GM18520 (cell line): ENCODE results near the gene HACD2.

Experiments
- ATAC-seq: cut with Tn5 transposase; IDR thresholded peaks from one replicate; pipeline ENCODE4 v1.9.1; 2021; ENCODE audit not compliant: unreplicated experiment

HACD2 gene

DNA sequence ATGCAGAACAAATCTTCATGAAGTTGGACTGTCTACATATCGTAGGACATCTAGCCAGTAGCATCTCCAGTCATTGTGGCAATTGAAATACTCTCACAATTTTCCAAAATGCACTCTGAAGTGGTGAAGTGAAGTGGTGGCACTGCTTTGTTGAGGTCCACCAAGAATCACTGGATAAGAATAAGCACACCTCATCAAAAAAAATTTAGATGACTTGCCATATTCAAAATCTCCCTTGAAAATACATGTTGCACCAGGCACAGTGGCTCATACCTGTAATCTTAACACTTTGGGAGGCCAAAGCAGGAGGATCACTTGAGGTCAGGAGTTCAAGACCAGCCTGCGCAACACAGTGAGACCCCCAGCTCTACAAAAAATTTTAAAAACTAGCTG is 12.9 kb downstream of the HACD2 start:
- no peak for ATAC-seq

DNA sequence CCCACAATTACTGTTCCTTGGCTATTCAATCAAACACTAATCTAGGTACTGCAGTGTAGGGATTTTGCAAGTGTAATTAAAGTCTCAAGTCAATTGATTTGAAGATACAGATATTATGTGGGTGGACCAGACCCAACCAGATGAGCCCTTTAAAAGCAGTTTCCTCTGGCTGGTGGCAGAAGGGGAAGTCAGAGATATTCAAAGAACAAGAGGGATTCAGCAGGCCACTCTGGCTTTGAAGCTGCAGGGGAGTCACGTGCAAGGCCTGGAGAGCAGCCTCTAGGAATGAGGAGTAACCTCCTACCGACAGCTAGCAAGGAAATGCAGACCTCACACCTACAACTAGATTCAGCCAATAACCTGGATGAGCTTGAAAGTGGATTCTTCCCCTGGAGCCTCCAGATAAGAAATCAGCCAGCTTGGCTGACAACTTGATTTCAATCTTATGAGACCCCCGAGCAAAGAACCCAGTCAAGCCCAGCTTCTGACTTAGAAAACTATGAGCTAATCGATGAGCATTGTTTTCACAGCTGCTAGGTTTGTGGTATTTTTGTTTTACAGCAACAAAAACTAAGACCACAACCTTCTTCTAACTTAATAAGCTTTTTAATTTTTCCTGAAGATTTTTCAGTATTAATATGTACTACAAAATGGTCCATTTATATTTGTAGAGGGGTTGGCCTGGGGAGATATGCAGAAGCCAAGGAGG is 13.4 kb downstream of the HACD2 start:
- ATAC-seq: no peak

DNA sequence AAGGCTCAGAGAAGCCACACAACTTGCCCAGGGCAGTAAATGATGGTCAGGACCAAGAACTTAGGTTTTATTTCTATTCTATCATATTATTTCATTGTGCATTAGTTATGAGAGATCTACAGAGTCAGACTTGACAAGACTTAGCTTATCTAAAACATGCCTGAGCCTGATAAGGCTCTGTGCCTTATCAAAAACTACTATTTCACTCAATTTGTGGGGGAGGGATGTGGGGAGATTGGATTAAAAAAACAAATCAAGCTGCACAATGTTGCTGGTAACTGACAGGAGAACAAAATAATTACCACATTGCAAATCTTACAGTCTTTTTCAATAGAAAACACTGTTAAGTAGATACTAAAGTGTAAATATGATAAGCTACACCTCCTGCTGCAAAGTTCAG is 16.0 kb downstream of the HACD2 start:
- no peak for ATAC-seq

DNA sequence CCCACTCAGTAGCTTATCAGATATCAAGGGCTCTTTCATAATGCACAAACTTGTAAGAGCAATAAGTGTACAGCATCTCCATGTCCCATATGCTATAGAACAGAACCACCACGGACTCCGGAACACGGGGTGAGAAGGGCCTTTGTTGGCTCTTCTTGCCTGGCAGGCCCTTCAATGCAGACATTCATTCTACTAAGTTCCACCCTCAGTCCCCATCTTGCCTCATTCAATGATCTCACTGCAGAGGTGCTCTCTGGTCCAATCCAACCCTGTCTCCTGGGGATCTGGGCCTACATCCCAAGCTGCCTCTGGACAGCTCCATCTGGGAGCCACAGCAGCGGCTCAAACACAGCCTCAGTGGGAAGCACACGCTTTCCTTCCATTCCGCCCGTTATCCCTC is 16.8 kb downstream of the HACD2 start:
- no peak for ATAC-seq

DNA sequence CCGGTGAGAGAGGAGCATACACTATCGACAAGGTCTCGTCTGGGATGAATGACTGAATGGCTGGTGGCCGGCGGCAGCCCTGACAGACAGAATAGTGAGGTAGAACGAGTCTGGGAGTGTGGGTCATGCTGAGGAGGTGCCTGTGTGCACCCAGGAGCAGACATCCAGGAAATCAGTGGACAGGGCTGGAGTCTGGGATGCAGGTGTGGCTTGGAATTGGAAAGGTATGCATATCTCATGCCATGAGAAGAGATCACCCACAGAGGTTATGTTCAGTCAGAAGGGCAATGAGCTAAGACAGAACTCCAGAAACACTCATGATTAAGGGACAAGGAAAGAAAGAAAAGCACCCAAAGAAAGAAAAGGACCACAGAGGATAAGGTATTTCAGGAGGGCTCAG is 20.8 kb downstream of the HACD2 start:
- ATAC-seq: no peak

DNA sequence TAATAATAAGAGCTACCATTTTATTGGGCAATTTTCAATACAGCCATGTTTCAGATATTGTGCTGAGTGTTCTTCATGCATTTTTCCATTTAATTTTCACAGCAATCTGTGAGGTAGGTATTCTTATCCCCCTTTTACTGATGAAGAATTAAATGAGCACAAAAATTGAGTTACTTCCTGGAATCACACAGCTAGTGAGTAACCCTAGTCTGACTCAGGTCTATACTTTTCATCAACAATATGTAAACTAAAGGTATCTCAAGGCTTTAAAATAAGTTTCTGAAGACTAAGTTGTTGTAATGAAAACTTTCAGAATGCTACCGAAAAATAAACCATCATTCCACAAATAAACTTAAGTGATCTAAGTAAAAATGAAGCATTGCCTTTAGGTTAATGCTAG is 22.3 kb downstream of the HACD2 start:
- ATAC-seq: no peak

DNA sequence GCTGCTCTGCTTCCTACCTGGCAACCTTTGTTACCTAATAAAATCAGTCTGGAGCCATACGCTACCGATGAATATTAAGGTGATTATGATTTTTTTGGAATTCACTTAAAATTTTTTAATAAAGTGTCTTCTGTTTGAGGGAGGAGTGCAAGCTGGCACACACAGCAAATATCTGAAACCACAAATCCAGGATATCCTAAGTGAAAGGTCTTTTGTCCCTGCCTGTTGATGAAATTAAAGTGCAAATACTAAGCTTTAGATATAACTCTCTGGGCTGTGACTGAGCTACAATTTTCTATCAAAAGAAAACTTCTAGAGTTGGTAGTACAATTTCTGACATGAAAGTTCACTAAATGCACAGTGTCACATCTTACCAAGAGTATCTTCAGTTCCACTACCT is 23.7 kb downstream of the HACD2 start:
- ATAC-seq: no peak

DNA sequence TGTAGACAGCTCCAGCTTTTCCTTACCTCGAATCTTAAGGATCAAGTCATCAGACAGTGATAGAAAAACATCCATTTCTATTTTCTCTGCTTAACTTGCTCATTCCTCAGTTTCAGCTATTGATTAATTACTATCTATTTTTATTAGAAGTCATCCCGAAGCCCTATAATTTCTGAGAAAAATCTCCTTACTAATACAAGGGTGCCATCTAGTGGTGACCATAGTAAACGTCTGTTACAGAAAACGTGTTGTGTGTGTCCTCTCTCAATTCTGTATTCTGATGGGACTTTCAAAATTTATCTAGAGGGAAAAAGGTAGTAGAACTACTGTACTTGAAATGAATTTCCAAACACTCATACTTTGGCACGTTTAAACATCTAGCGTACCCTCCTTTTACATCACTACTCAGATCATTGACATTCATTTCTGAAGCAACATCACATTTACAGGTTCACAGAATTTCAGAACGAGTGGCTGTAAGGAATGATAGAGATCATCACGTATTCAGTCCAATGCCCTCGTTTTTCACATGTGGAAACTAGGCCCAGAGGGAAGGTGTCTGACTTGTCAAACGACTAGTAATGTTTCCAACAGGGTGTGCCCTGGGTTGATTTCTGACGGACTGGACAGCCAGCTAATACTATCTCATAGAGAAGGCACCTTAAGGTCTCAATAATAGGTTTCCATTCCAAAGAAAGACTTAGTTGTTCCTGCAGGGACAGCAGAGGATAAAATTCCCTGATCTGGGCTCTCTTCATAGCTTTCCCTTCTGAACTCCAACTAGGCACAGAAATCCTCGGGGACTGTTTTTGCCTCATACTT is 25.6 kb downstream of the HACD2 start:
- no peak for ATAC-seq

DNA sequence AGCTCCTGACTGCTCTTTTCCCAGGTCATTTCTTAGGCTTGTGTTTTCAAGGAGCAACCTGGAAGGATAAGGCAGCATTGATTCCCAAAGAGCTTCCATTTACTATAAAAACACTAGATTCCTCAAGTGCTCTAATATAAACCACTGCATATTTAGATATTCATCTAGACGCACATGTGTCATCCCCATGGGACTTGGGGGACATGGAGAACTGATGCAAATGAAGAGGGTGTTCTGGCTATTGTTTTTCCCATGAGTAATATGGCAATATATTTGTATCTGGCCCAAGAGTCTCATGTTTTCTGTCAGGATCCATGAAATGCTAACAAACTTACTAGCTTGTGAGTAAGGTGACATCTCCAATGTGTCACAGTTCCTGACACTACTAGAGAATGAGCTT is 31.3 kb downstream of the HACD2 start:
- ATAC-seq: no peak

DNA sequence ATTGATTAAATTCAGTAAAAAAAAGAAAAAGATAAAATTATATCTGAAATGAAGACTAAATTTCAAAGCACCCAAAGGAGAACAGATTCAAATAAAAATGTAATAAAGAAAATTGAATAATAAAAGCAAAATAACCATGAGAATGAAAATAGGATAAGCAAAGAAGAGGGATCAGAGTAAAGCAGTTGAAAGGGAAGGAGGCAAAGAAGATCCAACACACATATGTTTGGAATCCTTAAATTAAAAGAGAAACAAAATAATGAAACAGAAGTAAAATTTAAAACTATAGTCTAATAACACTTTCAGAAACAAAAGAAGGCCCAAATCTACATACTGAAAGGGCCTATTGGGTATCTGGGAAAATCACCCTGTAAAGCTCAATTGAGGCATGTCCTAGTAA is 32.1 kb downstream of the HACD2 start:
- no peak for ATAC-seq

DNA sequence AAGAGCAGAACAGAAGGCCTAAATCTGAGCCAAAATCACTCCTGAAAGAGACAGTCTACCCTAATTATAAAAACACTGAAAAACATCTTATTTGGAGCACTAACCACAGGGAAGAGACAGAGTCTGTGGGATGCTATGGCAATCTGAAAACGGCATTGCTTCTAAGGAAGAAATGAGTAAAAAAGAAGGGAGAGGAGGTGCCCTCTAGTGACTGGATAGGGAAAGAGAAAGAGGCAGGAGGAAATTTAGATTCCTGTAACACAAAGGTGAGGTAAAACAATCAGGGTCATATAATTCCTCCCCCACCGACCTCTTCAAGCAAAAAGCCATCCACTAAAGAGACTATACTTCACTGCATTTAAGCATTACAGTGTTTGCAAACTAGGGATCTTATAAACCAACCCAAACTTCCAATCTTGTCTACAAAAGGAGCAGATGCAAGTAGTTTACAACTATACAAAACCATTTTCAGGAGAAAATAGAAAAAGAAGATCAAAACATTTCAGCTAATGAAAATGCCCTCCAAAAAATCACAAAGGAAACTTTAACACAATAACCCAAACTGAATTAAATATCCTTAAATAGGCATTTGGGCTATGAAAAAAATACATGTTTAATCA is 32.6 kb downstream of the HACD2 start:
- ATAC-seq: no peak

DNA sequence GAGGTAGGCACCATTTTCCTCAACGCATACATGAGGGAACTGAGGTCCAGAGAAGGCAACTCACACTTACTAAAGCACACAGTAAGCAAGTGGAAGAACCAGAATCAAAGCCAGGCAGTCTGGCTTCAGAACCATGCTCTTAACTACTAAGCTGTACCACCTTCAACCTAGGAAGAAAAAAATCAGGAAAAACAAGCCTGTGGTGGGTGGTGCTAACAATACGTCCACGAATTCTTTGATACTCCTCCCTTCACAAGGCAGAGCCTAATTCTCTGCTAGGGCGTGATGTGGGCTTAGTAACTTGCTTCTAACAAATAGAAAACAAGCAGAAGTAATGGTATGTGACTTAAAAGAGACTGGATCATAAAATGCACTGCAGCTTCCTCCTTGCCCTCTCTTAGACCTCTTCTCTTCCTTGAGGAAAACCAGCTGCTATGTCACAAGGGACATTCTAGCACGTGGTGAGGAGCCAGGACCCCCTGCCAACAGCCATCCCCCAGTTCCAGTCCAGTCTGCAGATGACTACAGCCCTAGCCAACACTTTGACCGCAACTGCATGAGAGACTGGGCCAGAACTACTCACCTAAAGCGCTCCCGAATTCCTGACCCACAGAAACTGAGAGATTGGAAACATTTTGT is 36.9 kb downstream of the HACD2 start:
- ATAC-seq: no peak

DNA sequence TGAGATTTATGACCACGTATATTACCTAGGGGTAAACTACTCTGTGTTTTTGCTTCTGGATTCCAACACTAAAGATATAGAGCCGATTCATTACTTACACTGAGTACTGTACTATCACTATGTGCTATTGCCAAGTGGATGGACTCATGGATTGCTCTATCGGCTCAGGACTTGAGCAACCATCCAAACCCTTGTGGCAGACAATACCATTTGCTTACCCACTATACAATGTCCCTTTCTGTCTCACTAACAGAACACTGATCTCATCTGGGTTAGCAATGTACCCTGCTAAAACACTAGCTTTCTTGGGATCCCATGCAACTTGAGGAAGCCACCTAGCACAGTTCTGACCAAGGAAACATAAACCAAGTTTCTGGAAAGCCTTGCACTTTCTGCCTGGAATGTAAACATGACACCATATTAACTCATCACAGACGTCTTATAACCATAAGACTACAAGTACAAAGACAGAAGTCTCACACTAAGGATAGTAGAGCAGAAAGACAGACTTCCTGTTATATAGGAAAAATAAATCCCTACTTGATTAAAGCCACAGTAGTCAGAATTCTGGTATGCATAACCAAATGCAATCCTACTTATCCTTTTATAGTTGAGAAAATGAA is 38.6 kb downstream of the HACD2 start:
- no peak for ATAC-seq

DNA sequence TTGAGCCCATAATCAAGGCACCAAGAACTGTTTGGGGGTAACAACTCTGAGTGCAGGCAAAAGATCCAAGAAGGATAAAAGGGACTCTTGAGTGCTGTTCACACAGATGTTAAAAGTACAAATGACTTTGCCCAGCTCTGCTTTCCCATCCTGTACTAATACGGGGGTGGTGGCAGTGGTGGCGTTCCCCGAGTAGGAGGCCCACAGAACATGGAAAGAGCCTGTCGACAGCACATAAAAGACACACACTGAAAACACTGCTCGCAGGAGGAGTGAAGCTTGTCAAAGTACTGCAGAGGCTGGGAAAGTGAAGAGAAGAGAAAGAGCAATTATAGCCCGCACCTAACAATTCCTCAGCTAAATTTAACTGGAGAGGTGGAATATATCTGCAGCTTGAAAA is 40.9 kb downstream of the HACD2 start:
- ATAC-seq: no peak

DNA sequence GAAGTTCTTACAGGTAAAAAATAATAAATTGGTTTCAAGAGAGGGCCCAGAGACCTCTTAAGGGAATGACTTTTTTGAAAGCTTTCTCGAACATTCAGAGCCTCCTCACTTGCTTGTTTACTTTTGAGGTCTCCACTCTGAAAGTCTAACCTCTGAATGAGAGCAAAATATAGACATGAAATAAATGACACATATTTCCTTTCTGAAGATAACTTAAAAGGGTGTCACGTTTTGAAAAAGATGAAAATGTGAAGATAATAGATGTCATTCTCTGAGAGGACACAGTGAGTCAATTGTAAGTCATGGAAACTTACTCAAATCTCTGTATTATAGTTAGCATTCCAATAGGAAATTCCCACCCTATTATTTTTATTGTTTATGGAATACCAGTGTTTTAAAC is 44.6 kb downstream of the HACD2 start:
- ATAC-seq: no peak

DNA sequence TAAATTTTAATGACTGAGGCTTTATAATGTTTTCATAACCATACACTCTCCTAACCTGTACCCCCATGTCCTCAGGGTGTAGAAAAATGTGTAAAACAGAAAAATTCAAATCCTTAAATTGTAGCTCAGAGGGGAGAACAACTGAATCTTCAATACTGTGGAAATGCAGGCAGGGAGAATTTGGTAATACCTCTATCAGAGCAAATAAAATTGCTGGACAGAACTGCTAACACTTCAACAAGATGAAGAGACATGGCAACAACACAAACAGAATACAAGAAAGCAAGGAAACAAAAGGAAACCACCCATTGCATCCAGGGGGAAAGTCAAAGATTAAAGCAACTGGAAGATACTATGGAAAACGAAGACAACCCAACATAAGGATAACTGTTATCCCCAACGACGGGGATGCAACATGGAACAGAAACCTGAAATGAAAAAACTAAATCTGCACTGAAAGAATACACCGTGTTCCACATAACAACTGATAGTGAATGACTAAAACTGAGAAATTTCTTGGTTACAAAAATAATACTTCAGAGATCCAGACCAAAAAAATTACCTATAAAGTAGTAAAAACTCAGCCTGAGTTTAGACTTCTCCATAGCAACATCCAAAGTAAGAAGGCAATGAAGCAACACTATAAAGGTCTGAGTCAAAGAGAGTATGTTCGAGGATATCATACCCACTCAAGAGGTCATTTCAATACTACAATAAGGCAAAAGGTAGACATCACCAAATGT is 48.5 kb downstream of the HACD2 start:
- no peak for ATAC-seq

DNA sequence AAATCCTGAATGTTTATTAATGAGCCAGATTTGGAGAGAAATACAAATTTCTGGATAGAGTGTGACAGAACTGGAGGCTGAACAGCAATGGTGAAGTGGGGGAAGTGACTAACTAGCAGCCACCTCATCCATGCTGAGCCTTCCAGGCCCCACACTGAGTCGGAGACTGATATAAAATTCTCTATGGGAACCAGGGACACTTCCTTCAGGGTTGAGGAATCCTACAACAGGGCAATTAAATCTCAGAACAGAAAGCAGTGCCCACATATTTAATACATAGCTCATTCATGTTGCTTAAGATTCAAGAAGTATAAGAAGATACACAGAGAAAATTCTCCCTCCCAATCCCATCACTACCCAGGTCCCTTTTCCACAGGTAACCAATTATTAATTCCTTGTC is 49.3 kb downstream of the HACD2 start:
- ATAC-seq: no peak

DNA sequence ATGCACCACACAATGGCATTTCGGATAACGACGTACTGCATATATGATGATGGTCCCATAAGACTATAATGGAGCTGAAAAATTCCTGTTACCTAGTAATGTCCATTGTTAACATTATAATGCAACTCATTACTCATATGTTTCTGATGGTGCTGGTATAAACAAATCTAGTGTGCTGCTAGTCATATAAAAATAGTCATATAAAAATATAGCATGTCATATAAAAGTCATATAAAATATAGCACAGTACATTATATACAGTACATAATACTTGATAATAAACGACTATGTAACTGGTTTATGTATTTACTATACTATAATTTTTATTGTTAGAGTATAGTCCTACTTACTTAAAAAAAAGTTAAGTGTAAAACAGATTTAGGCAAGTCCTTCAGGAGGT is 50.6 kb downstream of the HACD2 start:
- ATAC-seq: no peak

DNA sequence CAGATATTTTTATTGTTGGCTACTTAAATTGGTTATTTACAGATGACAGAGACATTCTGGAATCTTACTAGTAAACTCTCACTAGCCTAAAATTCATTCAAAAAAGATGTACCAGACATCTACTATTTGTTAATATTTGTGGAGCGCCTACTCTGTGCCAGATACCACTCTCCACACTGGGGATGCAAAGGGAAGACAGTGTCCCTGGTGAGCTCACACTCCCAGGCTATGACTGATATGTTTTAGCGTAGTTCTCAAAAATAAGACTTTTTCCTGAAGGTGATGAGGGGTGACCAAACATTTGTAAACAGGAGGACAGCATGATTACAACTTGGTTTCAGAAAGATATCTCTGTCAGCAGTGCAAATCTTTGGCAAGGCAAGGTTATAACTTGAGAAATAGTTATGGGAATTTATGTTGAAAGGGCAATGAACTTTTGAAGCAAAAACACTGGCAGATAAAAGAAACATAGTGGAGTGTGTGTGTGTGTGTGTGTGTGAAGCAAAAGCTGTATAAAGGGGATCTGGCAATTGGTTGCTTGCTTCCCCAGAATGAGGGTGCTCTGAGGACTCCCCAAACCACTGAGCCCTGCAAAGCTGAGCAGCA is 51.2 kb downstream of the HACD2 start:
- no peak for ATAC-seq

DNA sequence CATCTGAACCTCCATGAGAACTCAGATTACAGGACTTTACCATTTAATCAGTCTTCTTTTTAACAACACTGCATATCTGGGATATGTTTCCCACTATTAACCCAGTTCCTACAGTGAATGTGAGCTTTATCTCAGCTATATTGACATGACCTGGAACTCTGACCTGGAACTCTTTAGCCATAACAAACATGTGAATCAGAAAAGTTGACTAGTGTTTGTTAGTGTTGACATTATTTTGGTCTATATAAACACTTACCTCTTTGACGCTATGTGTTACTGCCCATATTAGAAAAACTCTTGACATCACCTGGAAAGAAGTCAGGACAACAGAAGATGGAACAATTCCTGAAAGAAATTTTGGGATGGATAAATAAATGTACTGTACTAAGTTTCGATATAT is 56.7 kb downstream of the HACD2 start:
- ATAC-seq: no peak
